Measurements from ENCODE around the gene EXT2. TPM values are rescaled to one million over a fixed set of nuclear protein-coding genes. Genes with fewer than 3 reads are reported as not detected.

The EXT2 gene
- total RNA-seq, 4 donors from 2014 or later = 52.6 to 116 (median 81.3) TPM

DNA sequence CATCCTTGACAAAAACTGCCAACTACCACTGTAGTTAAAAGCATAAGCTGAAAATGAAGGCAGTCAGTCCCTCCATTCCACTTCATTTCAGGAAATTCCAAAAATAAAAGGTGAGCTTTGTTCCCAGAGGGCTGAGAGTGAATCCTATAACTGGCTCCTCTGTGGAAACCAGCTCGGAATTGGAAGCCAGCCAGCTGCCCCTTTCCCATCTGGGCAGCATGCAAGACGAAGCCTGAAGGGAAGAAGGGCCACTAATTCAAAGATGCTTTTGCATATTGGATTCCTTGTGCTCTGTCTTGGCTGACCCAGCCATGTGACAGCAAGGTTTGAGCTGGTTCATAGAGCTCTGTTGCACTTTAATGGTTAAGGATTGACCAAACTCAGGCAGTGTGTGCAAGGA, 131.0 kb downstream of the EXT2 start:
- intact Hi-C loops (cut with DNase I; ENCODE audit: low total_unique reads) = no loop called here
- Histone ChIP-seq H3K36me3 (no peaks in the 10 kb centered on the region), H3K9me3 (no peaks in the 10 kb centered on the region)

DNA sequence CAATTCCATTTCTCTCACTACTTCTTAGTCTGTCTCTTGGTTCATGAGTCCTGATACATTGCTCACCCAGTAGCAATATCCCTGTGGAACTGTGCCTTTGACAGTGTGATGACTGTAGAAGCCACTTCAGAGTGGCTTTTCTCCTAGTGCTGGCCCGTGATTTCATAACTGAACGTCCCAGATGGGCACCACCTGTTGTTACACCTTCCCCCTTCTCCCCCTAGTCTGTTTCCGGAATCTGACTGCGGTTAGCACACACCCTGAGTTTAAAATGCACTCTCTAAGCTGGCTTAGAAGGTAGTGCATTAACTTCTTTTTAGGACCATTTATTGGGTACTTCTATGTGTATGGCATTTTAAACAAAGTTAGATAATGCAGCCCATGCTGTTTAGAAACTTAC, 131.5 kb downstream of the EXT2 start:
- Histone ChIP-seq H3K4me1 (no peaks in the 10 kb centered on the region), H3K27ac (no peak overlapping the region), H3K4me3 (no peak overlapping the region), H3K36me3 (no peaks in the 10 kb centered on the region), H3K27me3 (no peaks in the 10 kb centered on the region), H3K9me3 (no peaks in the 10 kb centered on the region)
- TF ChIP-seq, protein P1, sequence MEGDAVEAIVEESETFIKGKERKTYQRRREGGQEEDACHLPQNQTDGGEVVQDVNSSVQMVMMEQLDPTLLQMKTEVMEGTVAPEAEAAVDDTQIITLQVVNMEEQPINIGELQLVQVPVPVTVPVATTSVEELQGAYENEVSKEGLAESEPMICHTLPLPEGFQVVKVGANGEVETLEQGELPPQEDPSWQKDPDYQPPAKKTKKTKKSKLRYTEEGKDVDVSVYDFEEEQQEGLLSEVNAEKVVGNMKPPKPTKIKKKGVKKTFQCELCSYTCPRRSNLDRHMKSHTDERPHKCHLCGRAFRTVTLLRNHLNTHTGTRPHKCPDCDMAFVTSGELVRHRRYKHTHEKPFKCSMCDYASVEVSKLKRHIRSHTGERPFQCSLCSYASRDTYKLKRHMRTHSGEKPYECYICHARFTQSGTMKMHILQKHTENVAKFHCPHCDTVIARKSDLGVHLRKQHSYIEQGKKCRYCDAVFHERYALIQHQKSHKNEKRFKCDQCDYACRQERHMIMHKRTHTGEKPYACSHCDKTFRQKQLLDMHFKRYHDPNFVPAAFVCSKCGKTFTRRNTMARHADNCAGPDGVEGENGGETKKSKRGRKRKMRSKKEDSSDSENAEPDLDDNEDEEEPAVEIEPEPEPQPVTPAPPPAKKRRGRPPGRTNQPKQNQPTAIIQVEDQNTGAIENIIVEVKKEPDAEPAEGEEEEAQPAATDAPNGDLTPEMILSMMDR (IDR thresholded peaks at IDR 0.05) = no peak
- no peak for TF ChIP-seq POLR2A (IDR thresholded peaks at IDR 0.05)
- intact Hi-C loops (cut with DNase I; ENCODE audit: low total_unique reads) = no loop called here
- no peak for DNase-seq

More for the DNA sequence above, 131.0 kb downstream of the EXT2 start:
- no peaks in the 10 kb centered on the region for H3K4me1 ChIP-seq
- no peak overlapping the region for H3K4me3 ChIP-seq
- H3K27ac ChIP-seq = no peak overlapping the region
- H3K27me3 ChIP-seq = no peaks in the 10 kb centered on the region
- TF ChIP-seq, protein P1 (IDR thresholded peaks at IDR 0.05) = no peak
- no peak for TF ChIP-seq POLR2A (IDR thresholded peaks at IDR 0.05)
- no peak for DNase-seq

DNA sequence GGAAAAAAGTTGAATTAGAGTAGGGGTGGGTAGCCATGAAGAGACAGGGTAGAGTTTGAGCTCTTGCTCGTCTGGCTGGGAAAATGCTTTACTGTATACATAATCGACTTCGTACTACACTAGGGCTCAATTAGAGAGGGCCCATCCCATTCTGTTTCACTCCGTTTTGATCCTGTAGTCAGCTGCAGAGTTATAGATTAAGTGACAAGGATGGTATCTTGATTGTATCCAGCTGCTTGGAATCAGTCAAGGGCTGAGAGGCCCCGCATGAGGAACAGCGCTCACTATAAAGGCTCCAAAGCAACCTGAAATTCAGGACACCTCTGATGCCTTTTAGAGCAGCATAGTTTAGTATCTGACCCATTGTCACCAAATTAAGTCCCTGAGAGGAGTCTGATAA, 132.9 kb downstream of the EXT2 start:
- Histone ChIP-seq H3K27me3 (no peaks in the 10 kb centered on the region), H3K36me3 (no peaks in the 10 kb centered on the region), H3K4me3 (no peak overlapping the region), H3K9me3 (no peaks in the 10 kb centered on the region), H3K27ac (no peak overlapping the region), H3K4me1 (no peaks in the 10 kb centered on the region)
- no peak for TF ChIP-seq POLR2A (IDR thresholded peaks at IDR 0.05)
- TF ChIP-seq, protein P1 (IDR thresholded peaks at IDR 0.05) = no peak
- intact Hi-C loops (cut with DNase I; ENCODE audit: low total_unique reads) = no loop called here
- DNase-seq = no peak

DNA sequence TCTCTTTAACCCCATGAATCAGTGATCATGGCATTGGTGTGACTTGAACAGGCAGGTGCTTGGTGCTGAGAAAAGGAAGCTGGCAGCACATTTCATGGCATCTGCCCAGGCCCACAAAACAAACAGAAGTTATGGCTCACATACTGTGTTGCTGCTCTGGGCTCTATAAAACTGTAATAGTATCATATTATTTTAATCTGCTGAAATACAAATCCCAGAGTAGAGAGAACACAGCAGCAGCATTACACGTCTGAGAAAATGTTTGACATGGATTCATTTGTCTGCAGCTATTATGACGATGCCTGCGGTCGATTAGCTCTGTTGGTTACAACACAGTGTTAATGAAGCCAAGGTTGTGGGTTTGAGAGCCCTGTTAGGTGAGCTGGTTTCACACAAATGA, 133.6 kb downstream of the EXT2 start:
- Histone ChIP-seq H3K27me3 (no peaks in the 10 kb centered on the region), H3K27ac (no peak overlapping the region), H3K9me3 (no peaks in the 10 kb centered on the region), H3K4me3 (no peak overlapping the region), H3K36me3 (no peaks in the 10 kb centered on the region), H3K4me1 (no peaks in the 10 kb centered on the region)
- no peak for DNase-seq
- intact Hi-C loops (cut with DNase I; ENCODE audit: low total_unique reads) = no loop called here
- no peak for TF ChIP-seq POLR2A (IDR thresholded peaks at IDR 0.05)
- TF ChIP-seq, protein P1 (IDR thresholded peaks at IDR 0.05) = no peak

DNA sequence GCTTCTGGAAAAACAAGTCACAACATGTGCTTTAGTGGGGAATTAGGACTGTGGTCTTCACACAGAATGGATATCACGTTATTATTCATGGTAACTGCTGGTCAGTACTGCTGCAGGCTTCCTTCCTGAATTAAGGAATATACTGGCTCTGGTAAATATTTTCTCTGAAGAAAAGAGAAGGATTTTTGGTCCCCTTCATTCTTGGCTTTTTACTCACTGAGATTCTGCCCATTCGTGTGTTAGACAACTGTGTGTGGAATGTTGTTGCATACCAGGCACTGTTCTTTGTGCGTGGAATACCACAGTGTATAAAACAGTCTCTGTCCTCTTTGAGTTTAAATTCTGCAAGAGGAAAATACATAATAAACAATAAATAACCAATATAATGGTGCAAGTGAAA, 134.1 kb downstream of the EXT2 start:
- Histone ChIP-seq H3K27ac (no peak overlapping the region), H3K4me3 (no peak overlapping the region), H3K36me3 (no peaks in the 10 kb centered on the region), H3K4me1 (no peaks in the 10 kb centered on the region), H3K9me3 (no peaks in the 10 kb centered on the region), H3K27me3 (no peaks in the 10 kb centered on the region)
- intact Hi-C loops (cut with DNase I; ENCODE audit: low total_unique reads) = no loop called here
- no peak for TF ChIP-seq POLR2A (IDR thresholded peaks at IDR 0.05)
- TF ChIP-seq, protein P1 (IDR thresholded peaks at IDR 0.05) = no peak
- no peak for DNase-seq
